Osteocyte (in vitro differentiated cells): Measurements from ENCODE around the gene GULP1. TPM values are rescaled to one million over a fixed set of nuclear protein-coding genes. Genes with fewer than 3 reads are reported as not detected.
"Not testable (repeated sequence)": the region's sequence is repeated elsewhere in the genome, so short reads cannot be mapped to it uniquely, and the experiment has no call there.

Source experiments
- DNase-seq: peaks from one replicate; pipeline ENCODE4 v3.0.0; 2021; ENCODE audit warnings: mixed read lengths; ENCODE audit not compliant: unreplicated experiment; ENCODE audit errors: extremely low spot score
- H3K27ac Mint-ChIP-seq: one replicate; pipeline ENCODE4 v1.8.0; 2021; ENCODE audit warnings: mild to moderate bottlenecking, mixed read lengths; ENCODE audit not compliant: unreplicated experiment
- H3K27me3 Mint-ChIP-seq: one replicate; pipeline ENCODE4 v1.8.0; 2021; ENCODE audit warnings: mixed read lengths; ENCODE audit not compliant: unreplicated experiment
- H3K36me3 Mint-ChIP-seq: one replicate; pipeline ENCODE4 v1.8.0; 2021; ENCODE audit warnings: mixed read lengths; ENCODE audit not compliant: unreplicated experiment
- H3K4me1 Mint-ChIP-seq: one replicate; pipeline ENCODE4 v1.8.0; 2021; ENCODE audit warnings: mixed read lengths; ENCODE audit not compliant: unreplicated experiment
- H3K4me3 Mint-ChIP-seq: one replicate; pipeline ENCODE4 v1.8.0; 2021; ENCODE audit warnings: mild to moderate bottlenecking, moderate library complexity, mixed read lengths; ENCODE audit not compliant: unreplicated experiment
- H3K9me3 Mint-ChIP-seq: one replicate; pipeline ENCODE4 v1.8.0; 2021; ENCODE audit warnings: mixed read lengths; ENCODE audit not compliant: unreplicated experiment
- CTCF ChIP-seq: fragments of 200-600 bp; sonication (generic); IDR thresholded peaks from 2 replicates; pipeline ENCODE4 v1.5.0; 2021; ENCODE audit warnings: antibody characterized with exemption, mild to moderate bottlenecking, moderate library complexity
- total RNA-seq: library from RNA; stranded (reverse); gene quantifications from 2 replicates; pipeline ENCODE4 v1.2.1, GENCODE V29; 2021

The GULP1 gene
- total RNA-seq, 1 donor from 2014 or later, result 36.7 TPM

GRCh38 chr2:188279093-188279445 is 12.6 kb upstream of the GULP1 start:
- Mint-ChIP-seq H3K4me1 (peaks cover 16% of the 10 kb centered on the region), H3K4me3 (no peak overlapping the region), H3K36me3 (peaks cover 3% of the 10 kb centered on the region), H3K27ac (no peak overlapping the region), H3K27me3 (no peaks in the 10 kb centered on the region), H3K9me3 (peaks cover 14% of the 10 kb centered on the region)
- no peak for DNase-seq
- TF ChIP-seq CTCF, result no peak

- Mint-ChIP-seq H3K4me1 (peaks cover 10% of the 10 kb centered on the region), H3K4me3 (no peak overlapping the region)
- no peak for DNase-seq
Measured at GRCh38 chr2:188280811-188281222, 10.9 kb upstream of the GULP1 start.

GRCh38 chr2:188282907-188283306 is 8.8 kb upstream of the GULP1 start:
- Mint-ChIP-seq H3K36me3 (peaks cover 3% of the 10 kb centered on the region), H3K9me3 (peaks cover 14% of the 10 kb centered on the region), H3K27me3 (no peaks in the 10 kb centered on the region), H3K4me3 (no peak overlapping the region), H3K27ac (no peak overlapping the region), H3K4me1 (peaks cover 10% of the 10 kb centered on the region)
- TF ChIP-seq CTCF, result no peak
- no peak for DNase-seq

More at GRCh38 chr2:188280811-188281222, 10.9 kb upstream of the GULP1 start:
- TF ChIP-seq CTCF, result no peak
- Mint-ChIP-seq H3K9me3 (peaks cover 14% of the 10 kb centered on the region), H3K36me3 (peaks cover 3% of the 10 kb centered on the region), H3K27me3 (no peaks in the 10 kb centered on the region), H3K27ac (no peak overlapping the region)

GRCh38 chr2:188284251-188284650 is 7.4 kb upstream of the GULP1 start:
- H3K4me3 Mint-ChIP-seq, H3K27me3 Mint-ChIP-seq, H3K27ac Mint-ChIP-seq, DNase-seq, H3K36me3 Mint-ChIP-seq, H3K4me1 Mint-ChIP-seq: not testable (repeated sequence)
- H3K9me3 Mint-ChIP-seq, result peaks cover 14% of the 10 kb centered on the region

GRCh38 chr2:188285049-188285448 is 6.6 kb upstream of the GULP1 start:
- no peak for DNase-seq
- H3K9me3 Mint-ChIP-seq, result peaks cover 14% of the 10 kb centered on the region
- no peaks in the 10 kb centered on the region for H3K27me3 Mint-ChIP-seq
- no peak overlapping the region for H3K27ac Mint-ChIP-seq
- no peak overlapping the region for H3K4me3 Mint-ChIP-seq
- no peak for TF ChIP-seq CTCF
- peaks cover 3% of the 10 kb centered on the region for H3K36me3 Mint-ChIP-seq
- H3K4me1 Mint-ChIP-seq, result peaks cover 5% of the 10 kb centered on the region

GRCh38 chr2:188285774-188286173 is 5.9 kb upstream of the GULP1 start:
- Mint-ChIP-seq H3K9me3 (peaks cover 14% of the 10 kb centered on the region), H3K36me3 (peaks cover 3% of the 10 kb centered on the region), H3K4me3 (no peak overlapping the region), H3K27me3 (no peaks in the 10 kb centered on the region), H3K27ac (no peak overlapping the region), H3K4me1 (peaks cover 7% of the 10 kb centered on the region)
- no peak for DNase-seq
- TF ChIP-seq CTCF, result no peak
